ENCODE data around the gene BCAS3.

BCAS3 gene

DNA sequence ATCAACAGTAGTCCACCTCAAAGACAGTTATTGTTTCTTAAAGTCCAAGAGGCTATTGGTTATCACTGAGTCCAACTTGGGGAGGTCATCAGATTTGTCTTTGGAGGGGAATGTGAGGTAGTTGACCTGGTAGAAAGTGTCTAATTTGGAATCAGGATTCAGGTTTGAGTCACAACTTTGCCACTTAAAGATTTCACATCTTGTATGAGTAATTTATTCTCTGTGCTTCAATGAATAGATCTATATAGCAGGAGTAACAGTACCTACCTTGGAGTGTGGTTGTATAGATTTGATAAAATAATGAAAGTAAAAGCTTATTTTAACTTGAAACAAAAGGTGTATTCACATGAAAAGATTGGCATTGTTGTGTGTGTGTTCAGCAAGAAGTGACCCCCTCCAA lies 602.7 kb downstream of the BCAS3 start:
- no peak for DNase-seq

DNA sequence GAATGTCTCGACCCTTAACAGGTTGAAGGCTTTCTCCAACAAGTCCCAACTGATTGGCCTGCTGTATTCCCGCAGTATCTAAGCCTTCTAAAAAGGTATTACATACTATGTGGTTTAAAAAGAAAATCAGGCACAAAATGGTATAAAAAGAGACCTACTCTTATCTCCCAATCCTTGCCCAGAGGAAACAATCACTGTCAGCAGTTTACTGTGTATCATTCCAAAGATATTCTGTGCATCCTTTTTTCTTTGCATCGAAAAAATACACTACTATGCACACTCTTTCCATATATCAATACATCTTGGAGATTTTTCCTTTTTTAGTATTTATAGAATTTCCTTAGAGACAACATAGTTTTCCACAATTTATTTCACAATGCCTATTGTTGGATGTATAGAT lies 603.2 kb downstream of the BCAS3 start:
- no peak for DNase-seq

DNA sequence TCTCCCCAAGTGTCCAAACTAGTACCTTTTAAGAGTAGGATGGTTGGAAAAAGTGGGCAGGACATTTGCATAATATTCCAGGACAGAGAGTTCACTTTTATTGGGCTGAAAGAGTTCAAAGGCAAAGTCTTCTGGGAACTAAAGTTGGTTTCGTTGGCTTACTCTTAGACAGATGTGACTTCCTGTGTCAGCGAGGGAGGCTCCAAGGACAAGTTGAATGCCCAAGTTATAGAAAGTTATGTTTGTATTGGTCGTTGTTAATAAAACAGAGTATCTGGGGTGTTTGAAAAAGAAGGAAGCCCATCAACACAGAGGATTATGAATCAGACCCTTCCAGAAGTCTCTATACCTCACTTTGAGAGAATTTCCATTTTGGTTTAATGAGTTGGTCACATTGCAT lies 604.7 kb downstream of the BCAS3 start:
- DNase-seq = no peak

DNA sequence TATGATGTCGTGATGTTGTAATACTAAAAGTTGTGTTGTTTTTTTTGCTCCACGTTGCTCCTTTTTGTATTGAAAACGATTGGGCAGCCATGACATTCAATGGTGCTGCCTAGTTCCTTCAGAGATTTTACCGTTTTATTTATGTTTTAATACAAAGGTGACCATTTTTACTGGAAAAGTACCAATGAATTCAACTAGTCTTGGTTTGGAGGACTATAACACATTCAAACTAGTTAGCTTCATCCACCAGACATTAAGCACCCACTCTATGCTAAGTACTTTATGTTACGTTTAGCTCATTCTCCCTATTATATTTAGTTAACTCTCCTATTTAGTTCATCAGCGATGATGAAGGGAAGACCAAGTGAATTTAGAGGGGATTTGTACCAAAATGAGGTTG lies 605.4 kb downstream of the BCAS3 start:
- DNase-seq = no peak

DNA sequence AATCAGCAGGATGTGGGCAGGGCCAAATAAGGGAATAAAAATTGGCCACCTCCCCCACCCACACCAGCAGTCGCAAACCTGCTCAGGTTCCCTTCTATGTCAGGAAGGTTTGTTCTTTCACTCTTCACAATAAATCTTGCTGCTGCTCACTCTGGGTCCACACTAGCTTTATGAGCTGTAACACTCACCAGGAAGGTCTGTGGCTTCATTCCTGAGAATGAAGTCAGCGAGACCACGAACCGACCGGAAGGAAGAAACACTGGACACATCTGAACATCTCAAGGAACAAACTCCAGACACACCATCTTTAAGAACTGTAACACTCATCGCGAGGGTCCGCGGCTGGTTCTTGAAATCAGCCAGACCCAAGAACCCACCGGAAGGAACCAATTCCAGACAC lies 606.5 kb downstream of the BCAS3 start:
- DNase-seq = no peak

DNA sequence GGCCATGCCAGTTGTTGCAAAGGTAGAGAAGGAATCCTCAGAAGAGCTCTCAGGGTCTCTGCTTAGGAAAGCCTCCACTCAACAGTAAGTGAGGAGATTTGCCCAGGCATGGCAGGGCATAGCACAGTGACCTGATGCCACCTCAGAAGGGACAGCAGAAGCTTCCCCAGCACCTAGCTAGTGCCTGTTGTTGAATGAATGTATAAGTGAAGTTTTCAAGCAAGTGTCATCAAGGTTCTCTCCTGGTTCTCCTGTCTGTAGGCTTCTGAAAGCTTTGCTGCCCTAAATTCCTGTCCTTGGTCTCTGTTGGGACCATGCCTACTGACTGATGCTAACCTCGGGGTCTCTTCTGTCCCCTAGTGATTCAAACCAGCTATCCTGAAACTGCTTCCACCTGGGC lies 607.1 kb downstream of the BCAS3 start:
- DNase-seq = no peak

DNA sequence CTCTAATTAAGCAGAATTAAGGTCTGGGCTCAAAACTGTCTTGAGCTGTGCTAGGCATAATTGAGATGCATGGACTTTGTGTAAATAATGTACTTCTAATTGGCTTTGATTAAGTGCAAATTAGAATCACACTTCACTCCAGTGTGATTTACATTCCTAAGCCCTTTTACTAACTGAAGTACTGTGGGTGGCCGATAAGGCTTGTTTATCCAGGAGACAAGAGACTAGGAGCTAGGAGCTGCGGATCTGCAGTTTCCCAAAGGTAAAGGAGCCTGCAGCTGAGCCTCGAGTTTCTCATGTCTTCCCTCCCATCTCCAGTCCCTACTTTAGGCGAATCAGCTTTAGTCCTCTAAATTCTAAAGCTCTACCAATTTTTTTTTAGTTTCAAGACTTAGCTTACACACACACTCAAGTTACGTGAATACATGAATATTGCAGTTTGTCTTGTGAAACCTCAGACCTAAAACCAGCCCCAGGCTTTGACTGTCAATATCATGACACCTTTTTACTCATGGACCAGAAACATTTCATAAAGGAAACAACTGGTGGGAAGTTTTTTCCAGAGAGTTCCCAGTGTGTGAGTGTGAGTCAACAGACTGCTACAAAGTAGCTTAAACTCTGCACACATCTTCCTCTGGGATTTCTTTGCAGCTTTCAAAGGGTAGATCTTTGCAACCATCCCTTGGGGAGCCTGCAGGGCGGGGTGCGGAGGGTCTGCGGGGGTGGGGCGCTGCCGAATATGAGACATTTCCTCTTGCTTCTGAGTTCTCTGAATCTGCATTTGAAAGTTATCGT lies 608.1 kb downstream of the BCAS3 start:
- no peak for DNase-seq

DNA sequence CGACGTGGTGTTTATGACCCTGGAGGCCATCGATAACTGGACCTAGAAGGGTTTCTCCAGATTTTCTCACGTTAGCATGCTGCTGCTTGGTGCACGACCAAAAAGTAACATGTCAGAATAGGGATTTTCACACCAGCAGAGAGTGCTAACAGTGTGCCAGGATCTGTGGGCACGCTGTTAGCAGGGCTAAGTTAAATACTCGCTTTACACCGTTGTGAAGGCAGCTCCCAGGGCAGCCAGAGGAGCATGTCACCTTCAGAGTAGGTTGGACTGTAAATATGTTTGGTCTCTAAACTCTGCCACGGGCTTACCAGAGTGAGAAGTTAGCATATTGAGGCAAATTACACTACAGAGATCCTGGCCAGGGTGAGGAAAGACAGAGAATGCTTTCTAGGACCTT lies 608.8 kb downstream of the BCAS3 start:
- DNase-seq = no peak

DNA sequence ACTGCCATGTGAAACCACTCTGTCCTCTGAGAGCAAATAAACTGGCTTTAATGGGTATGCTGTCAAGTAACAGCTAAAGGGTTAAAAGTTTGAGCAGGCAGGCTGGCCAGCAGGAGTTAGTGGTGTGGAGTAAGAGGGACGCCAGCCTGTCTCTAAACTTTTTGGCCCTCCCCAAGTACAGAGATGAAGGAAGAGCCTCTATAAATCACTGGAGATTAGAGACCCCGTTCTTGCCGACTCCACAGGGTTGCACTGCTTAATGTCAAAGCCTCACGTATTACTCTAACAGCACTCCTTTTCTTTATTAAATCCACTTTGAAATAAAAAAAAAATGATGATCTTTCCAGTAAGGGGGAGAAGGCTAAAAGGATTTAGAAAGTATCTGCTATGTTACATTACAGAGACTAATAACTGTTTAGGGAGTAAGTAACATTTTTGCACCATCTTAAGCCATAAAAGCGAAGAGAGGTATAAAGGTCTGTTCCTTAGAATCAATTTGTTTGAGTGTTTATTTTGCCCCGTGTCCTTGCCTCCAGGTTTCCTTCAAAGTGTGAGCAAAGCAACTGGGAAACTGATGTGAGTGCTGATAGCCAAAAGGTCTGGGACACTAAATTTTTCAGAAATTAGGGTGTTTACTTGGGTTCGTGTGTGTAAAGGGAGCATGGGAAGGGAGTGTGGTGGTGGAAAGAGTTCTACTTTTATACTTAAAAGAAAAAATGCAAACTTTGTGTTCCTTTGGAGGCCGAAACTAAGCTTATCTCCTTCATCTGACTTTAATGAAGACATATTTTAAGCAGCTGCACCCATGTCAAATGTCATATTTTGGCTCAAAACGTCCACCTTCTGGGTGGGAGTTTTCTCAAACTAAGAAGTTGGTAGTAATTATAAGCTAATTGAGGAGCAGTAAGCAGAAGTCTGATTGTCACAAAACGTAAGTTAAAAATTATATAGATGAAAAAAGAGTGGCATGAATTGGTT lies 612.0 kb downstream of the BCAS3 start:
- no peak for DNase-seq

DNA sequence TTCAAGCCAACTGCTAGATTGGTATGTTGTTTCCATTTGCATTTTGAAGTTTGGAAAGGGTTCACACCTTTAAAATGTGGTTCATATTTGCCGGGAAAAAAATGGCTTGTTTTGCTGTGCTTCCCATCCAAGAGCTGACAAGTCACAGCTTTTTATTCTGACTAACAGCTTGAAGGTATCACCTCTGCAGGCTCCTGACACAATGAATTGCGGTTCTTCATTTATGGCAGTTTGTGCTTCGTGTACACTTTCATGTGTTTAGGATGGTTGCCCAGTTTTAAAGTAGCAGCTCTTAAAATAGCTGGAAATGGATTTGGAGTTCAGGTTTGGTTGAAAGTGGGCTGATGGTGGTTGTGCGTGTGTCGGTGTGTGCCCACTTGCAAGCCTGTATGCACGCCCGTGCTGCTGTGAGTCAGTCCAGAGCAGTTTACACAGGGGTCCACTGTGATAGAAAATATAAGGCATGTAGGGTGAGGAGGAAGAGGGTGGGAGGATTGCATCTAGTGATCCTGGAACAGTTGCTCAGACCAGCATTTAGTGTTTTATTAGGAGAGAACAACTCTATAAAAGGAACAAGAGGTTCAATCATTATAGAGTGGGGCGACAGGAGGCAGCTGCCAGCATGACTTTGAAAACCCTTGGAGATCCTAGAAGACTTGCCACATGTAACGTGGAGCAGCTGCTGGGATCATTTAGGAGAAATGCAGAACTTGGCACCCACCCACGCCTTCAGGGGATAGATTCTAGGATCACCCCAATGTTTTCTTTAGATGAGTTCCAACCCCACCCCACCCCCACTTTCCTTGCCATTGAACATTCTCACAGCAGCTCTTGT lies 614.0 kb downstream of the BCAS3 start:
- no peak for DNase-seq

DNA sequence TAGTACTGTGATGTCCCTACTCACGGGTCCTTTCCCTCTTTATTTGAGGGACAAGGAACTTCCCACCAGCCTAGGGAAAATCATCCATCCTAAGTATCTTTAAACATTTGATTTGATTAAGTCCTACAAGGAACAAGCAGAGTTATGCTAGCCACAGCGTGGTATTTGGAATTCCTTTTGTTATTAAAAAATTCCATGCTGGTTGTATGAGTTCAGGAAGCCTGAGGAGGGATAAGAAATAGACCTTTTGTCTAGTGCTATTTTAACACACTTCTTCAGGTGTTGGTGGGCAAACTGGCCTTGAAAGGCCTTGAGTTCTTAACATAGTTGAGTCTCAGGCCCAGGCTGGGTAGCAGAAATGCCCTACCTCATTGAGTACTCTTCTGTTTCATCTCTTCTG lies 616.6 kb downstream of the BCAS3 start:
- no peak for DNase-seq

DNA sequence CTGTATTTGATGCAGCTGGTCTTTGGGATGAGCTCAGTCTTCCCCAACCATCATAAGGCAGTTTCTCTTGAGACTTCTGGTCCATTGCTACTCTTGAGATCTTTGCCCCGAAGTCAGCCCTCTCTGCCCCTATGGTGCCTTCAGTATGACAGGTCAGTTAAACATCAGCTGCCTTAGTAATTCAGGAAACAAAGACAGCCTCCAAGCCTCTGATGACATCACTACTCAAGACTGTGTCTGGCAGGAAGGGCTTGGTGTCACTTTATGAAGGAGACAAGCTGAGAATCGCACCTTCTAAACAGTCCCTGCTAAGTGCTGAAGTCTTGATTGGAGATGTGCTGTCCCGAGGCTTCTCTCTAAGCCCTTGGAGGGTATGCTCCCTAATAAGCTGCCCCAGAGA lies 617.1 kb downstream of the BCAS3 start:
- DNase-seq = no peak

DNA sequence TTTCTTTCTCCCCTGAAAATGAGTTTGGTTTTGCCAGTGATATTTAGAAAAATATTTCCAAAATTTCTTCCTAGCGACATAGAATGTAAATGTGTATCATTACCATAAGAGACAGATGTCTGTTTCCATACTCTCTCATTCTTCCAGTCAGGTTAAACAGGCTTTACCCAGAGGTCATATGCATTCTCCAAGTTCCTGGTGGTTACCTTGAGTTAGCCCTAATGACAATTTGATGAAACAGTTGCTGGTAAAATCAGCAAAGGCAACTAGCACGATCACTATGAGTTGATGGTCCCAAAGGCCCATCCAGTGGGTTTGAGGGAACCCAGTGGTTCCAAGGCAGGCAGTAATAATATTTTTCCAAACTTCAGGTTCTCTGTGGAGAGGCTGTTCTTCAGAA lies 618.4 kb downstream of the BCAS3 start:
- DNase-seq = no peak

DNA sequence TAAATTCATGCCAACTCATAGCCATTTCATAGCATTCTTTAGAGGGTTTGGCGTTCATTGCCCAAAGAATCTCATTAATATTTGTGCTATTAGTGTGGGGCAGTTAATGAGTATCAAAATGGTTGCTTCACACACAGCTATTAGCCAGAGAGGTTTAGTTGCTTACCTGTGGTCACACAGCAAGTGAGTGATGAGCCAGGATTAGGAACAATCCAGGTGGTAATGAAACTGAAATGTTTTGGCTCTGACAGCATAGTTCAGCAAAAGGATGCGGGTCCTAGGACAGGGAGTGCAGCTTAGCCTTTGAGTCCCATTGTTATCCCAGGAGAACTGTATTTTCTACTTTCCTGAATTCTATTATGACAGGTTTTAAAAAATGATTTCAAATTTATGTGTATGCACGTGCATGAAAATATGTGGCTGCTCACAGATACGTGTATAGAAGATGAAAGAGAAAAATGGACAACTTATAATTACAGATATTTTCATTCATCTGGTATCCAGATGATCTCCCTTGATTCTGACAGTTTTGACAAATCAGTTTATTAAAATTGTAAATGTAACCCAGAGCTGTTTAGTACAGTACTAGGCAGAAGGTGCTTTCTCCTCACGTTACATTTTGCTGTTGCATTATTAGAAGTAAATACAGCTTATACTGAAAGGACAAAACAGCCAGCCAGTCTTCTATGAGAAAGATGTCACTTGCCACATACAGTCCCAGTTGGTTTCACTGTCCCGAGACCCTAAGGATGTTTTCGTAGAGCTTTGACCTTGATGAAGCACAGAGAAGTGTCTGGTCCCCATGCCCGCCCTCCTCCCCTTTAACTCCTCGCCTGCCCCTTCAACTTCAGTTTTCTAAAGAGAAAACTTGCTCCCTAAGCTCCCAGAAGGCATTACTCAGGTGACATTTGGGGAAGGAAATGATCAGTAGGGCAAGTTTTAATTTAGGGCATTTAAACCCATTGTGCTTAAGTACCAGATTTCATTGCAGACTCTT lies 622.2 kb downstream of the BCAS3 start:
- DNase-seq = no peak

DNA sequence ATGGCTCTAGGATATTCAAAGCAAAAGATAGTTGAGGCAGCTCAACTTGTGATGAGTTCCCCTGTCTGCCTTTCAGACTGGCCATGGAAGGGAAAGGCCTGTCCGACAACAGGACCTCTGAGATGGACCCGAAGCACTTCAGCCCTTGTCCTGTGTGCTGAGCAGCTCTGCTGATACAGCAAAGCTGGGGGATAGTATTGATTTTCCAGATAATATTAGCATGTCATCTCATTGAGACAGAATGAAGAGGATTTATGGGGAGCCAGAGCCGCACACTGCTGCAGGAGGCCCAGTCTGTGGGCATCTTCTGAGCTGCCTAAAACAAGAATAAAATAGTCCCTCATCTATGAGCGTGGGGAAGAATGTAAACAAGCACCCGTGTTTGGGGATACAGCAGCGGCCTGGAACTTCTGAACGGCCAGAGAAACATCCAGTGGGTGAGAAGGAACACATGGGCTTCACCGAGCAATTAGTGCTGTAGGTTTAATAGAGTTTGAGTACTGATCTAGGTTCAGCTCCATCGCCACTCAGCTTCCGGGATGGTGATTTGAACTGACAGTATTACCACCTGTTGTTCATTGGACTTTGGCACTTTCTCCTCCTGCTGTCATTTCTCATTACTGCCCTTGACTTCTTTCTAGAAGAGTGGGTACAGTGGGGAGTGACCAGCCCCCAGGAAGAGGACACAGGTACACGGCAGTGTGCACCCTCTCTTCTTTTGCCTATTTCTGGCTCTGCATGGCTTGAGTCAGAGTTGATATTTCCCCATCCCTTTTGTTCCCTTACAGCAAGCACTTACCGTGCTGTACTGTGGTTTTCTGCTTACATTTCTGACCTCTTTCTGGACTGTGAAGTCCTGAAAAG lies 625.5 kb downstream of the BCAS3 start:
- no peak for DNase-seq

DNA sequence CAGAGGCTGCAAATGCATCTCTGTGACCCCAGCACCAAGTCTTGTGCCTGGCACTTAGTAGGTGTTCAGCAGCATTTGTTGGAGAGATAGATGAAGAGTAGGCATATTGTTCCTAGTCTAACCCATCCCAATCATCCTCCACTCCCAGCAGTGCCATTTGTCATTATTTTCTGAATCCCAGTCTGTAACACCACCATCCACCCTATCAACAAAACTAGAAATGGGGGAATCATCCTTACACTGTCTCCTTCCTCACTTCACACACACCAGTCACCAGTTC lies 626.1 kb downstream of the BCAS3 start:
- no peak for DNase-seq

DNA sequence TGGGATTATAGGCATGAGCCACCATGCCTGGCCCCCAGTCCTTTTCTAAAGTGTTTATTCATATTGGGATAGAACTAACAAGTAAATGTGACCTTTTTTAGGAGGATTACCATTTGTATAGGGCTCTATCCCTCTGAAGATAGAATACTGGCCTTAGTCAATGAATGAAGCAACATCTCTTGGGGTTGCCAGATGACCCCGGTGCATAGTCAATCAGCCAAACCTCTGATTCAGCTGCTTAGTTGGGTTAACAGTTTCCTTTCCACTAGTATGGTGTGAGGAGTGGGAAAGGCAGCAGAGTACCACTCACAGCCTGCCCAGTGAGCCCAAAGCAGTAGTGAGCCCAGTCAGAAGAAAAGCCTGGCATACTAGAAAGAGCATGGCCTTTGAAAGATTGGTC lies 627.4 kb downstream of the BCAS3 start:
- DNase-seq = no peak

DNA sequence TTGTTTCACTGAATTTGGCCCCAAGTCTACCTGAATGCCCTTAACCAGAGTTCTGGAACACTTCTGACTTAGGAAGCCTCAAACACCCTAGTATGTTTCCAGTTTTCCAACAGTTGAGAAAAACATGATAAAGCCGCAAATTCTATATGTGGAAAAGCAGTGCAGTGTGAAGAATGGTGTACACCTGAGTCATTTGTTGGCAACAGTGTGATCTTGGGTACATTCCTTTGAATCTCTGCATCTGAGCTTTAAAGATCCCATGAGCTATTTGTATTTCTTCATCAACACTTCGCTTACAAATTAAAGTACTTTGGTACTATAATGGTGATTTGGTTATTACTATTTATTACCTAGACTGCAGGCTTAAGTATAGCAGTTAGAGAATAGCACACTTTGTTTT lies 628.4 kb downstream of the BCAS3 start:
- DNase-seq = no peak

DNA sequence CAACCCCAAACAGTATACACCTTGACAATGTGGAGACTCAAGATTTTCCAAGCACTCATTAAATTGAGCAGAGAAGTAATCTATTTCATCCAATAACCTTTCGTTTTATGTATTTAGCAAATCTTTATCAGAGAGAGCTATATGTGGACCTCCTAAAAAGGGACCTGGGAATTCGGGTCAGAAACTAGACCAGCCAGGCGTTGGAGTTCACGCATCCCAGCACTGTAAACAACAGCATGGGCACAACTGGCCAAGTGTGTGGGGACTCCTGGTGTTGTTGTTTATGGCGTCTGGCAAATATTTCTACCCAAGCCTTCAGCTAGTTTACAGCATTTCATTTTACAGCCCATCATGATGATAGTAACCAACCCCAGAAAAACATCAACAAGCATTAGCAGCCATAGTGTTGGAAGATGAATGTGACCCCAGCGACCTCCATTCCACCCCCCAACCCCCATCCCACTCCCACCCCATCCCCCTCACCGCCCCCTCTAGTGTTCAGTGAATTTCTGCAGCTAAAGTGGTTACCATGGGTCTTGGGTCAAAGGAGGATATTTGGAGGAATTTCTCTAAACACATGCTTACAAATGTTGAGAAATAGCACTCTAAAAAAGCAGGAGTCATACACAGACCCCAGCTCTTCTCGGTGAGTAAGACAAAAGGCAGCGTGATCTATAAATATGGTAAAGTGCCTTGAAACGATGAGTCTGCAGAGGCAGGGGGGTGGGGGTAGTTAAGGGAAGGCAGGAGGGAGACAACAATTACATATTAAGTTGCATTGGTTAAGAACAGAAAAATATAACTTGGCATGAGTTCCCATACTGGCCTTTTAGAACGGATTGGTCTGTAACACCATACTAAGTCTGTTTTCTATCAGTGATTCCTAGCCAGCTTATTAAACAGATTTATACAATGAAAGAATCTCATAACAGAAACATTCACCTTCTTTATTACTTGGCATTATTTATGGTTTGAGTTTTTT lies 630.5 kb downstream of the BCAS3 start:
- DNase-seq = no peak

Measured in NCI-H2081 treated with DMSO at 0.1 percent for 48 hours (cell line).